ENCODE results near the gene MOB1B.

MOB1B gene

GRCh38 chr4:70859066-70859465, 43.1 kb upstream of the MOB1B start:
- no peaks in the 10 kb centered on the region for H3K36me3 ChIP-seq (ENCODE audit: insufficient read depth, low read length)
- no peak overlapping the region for H3K4me2 ChIP-seq (ENCODE audit: insufficient read depth, low read length)
- H3K9ac ChIP-seq (ENCODE audit: low read depth, low read length), result no peak overlapping the region
- no peak overlapping the region for H2AFZ ChIP-seq (ENCODE audit: low read depth, low read length)
- DNase-seq, result no peak
- H3K27ac ChIP-seq (ENCODE audit: low read length), result no peak overlapping the region
- no peaks in the 10 kb centered on the region for H4K20me1 ChIP-seq (ENCODE audit: insufficient read depth, low read length)
- H3K9me3 ChIP-seq (ENCODE audit: insufficient read depth, low read length, severe bottlenecking), result no peaks in the 10 kb centered on the region
- no peaks in the 10 kb centered on the region for H3K79me2 ChIP-seq (ENCODE audit: insufficient read depth, low read length)
- no peak overlapping the region for H3K4me3 ChIP-seq (ENCODE audit: low read depth in 1 of 2, low read length in 2 of 2)
- peaks cover 10% of the 10 kb centered on the region for H3K4me1 ChIP-seq (ENCODE audit: insufficient read depth, low read length)
- TF ChIP-seq CTCF (IDR thresholded peaks at IDR 0.05; ENCODE audit: borderline replicate concordance, extremely low read depth, low read length, poor library complexity, severe bottlenecking), result no peak
- no peak for TF ChIP-seq EZH2 (IDR thresholded peaks at IDR 0.05; ENCODE audit: borderline replicate concordance, low read depth, low read length, severe bottlenecking)
- ATAC-seq (ENCODE audit: insufficient read depth, low read depth), result no peak
- H3K27me3 ChIP-seq (ENCODE audit: insufficient read depth, low read length, poor library complexity), result no peaks in the 10 kb centered on the region

GRCh38 chr4:70863099-70863790, 38.9 kb upstream of the MOB1B start:
- Histone ChIP-seq H3K9ac (ENCODE audit: low read depth, low read length) (no peak overlapping the region), H4K20me1 (ENCODE audit: insufficient read depth, low read length) (no peaks in the 10 kb centered on the region), H3K4me2 (ENCODE audit: insufficient read depth, low read length) (no peak overlapping the region), H3K79me2 (ENCODE audit: insufficient read depth, low read length) (no peaks in the 10 kb centered on the region), H3K4me1 (ENCODE audit: insufficient read depth, low read length) (peaks cover 10% of the 10 kb centered on the region), H3K4me3 (ENCODE audit: low read depth in 1 of 2, low read length in 2 of 2) (no peak overlapping the region), H3K27me3 (ENCODE audit: insufficient read depth, low read length, poor library complexity) (no peaks in the 10 kb centered on the region), H3K36me3 (ENCODE audit: insufficient read depth, low read length) (no peaks in the 10 kb centered on the region), H2AFZ (ENCODE audit: low read depth, low read length) (peak overlapping the region; percentile 41), H3K9me3 (ENCODE audit: insufficient read depth, low read length, severe bottlenecking) (no peaks in the 10 kb centered on the region), H3K27ac (ENCODE audit: low read length) (no peak overlapping the region)
- TF ChIP-seq CTCF (IDR thresholded peaks at IDR 0.05; ENCODE audit: borderline replicate concordance, extremely low read depth, low read length, poor library complexity, severe bottlenecking), result no peak
- TF ChIP-seq EZH2 (IDR thresholded peaks at IDR 0.05; ENCODE audit: borderline replicate concordance, low read depth, low read length, severe bottlenecking), result no peak
- DNase-seq (no peak), ATAC-seq (ENCODE audit: insufficient read depth, low read depth) (peak; percentile 61; the same call in 1 of the 3 replicates)

GRCh38 chr4:70868778-70869177, 33.4 kb upstream of the MOB1B start:
- TF ChIP-seq EZH2 (IDR thresholded peaks at IDR 0.05; ENCODE audit: borderline replicate concordance, low read depth, low read length, severe bottlenecking), result no peak
- no peak for TF ChIP-seq CTCF (IDR thresholded peaks at IDR 0.05; ENCODE audit: borderline replicate concordance, extremely low read depth, low read length, poor library complexity, severe bottlenecking)
- DNase-seq (no peak), ATAC-seq (ENCODE audit: insufficient read depth, low read depth) (no peak)
- Histone ChIP-seq H3K27ac (ENCODE audit: low read length) (no peak overlapping the region), H3K4me1 (ENCODE audit: insufficient read depth, low read length) (no peaks in the 10 kb centered on the region), H3K79me2 (ENCODE audit: insufficient read depth, low read length) (no peaks in the 10 kb centered on the region), H3K27me3 (ENCODE audit: insufficient read depth, low read length, poor library complexity) (no peaks in the 10 kb centered on the region), H3K36me3 (ENCODE audit: insufficient read depth, low read length) (no peaks in the 10 kb centered on the region), H2AFZ (ENCODE audit: low read depth, low read length) (peak overlapping the region; percentile 38; the same call in 1 of the 2 replicates), H3K4me3 (ENCODE audit: low read depth in 1 of 2, low read length in 2 of 2) (no peak overlapping the region), H4K20me1 (ENCODE audit: insufficient read depth, low read length) (no peaks in the 10 kb centered on the region), H3K9ac (ENCODE audit: low read depth, low read length) (no peak overlapping the region), H3K4me2 (ENCODE audit: insufficient read depth, low read length) (no peak overlapping the region), H3K9me3 (ENCODE audit: insufficient read depth, low read length, severe bottlenecking) (no peaks in the 10 kb centered on the region)
